Adrenal gland (tissue), 5 donors: ENCODE measurements around the gene PITPNB.

Experiments used
- CTCF ChIP-seq, 6 experiments: fragments of 450-650 bp in 4 of 6; fragments of 200-600 bp in 2 of 6; sonication (generic) in 1 of 6; IDR thresholded peaks; 1 replicate in 5 of 6; 2 replicates in 1 of 6; pipeline versions ENCODE4 v1.5.1 to v1.8.0; 2016 to 2021; ENCODE audit warnings: antibody characterized with exemption in 6 of 6, mild to moderate bottlenecking in 2 of 6, moderate library complexity in 1 of 6
- POLR2A ChIP-seq, 2 donors: fragments of 450-650 bp; IDR thresholded peaks; one replicate each; pipeline ENCODE4 v1.6.1; 2017; ENCODE audit warnings: antibody characterized with exemption in 2 of 2, mild to moderate bottlenecking in 2 of 2, moderate library complexity in 1 of 2
- donor health status: DM: no; HTN: no; CAD: no.

DNA sequence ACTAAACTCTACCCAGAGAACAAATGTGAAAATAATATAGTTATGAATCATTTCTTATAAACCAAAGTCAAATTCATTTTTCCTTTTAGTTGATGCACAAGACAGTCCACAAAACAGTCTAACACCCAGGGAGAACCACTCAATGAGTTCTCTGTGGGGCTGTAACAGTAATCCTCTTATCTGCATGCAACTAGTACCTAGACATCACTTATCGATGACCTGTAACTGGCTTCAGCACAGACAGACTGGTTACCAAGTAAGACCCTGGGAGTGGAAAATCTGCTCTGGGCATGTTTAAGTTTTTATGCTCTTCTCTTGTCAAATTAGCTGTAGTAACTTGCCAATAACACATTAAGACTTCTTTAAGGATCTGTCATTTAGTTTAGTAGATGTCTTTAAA lies 46.6 kb downstream of the PITPNB start:
- no peak for TF ChIP-seq POLR2A (IDR thresholded peaks at IDR 0.05)
- TF ChIP-seq CTCF (IDR thresholded peaks at IDR 0.05) = no peak
